Left renal pelvis (tissue), 4 donors: ENCODE data around the gene CUTA. TPM values are rescaled to one million over a fixed set of nuclear protein-coding genes. Genes with fewer than 3 reads are reported as not detected.
"Not testable (repeated sequence)": the region's sequence is repeated elsewhere in the genome, so short reads cannot be mapped to it uniquely, and the experiment has no call there.

Source experiments
- DNase-seq, 4 donors: peaks; one replicate each; pipeline ENCODE4 v3.0.0-alpha.2; 2013; ENCODE audit warnings: low read depth in 4 of 4, low spot score in 3 of 4
- polyA plus RNA-seq, 4 donors: library from polyadenylated mRNA; unstranded; fragments of 120-200 nt; gene quantifications; one replicate each; pipeline ENCODE4 v1.2.1, GENCODE V29; 2013; ENCODE audit not compliant: insufficient read length in 4 of 4

Gene CUTA
- polyA plus RNA-seq, 4 donors: 150 to 250 (median 226) TPM

- no peak for DNase-seq
Observed at GRCh38 chr6:33410711-33411631, 6.9 kb downstream of the CUTA start, which contains the start of gene PHF1. Gene PHF1, plus strand, starts transcription at chr6:33411014. Its CDS starts 1,250 bp downstream, at chr6:33412264.

- DNase-seq: peak; percentile 90 to 94 (median 93)
Observed at GRCh38 chr6:33410050-33410710, 7.7 kb downstream of the CUTA start.

GRCh38 chr6:33407132-33407718, 10.7 kb downstream of the CUTA start:
- DNase-seq: no peak

GRCh38 chr6:33406126-33406525, 11.8 kb downstream of the CUTA start:
- no peak for DNase-seq

GRCh38 chr6:33405386-33405940, 12.4 kb downstream of the CUTA start:
- no peak for DNase-seq

GRCh38 chr6:33404884-33405283, 13.0 kb downstream of the CUTA start:
- DNase-seq: no peak

- not testable (repeated sequence) for DNase-seq
Observed at GRCh38 chr6:33399881-33400280, 18.0 kb downstream of the CUTA start.

- not testable (repeated sequence) for DNase-seq
Observed at GRCh38 chr6:33398601-33399000, 19.3 kb downstream of the CUTA start.

- DNase-seq: no peak
Observed at GRCh38 chr6:33397541-33397940, 20.4 kb downstream of the CUTA start.

GRCh38 chr6:33392979-33393378, 24.9 kb downstream of the CUTA start:
- no peak for DNase-seq

GRCh38 chr6:33392595-33392948, 25.3 kb downstream of the CUTA start:
- no peak for DNase-seq

GRCh38 chr6:33391922-33392594, 25.8 kb downstream of the CUTA start:
- DNase-seq: no peak

- peak; percentile 96 to 99 (median 99) for DNase-seq
Observed at GRCh38 chr6:33391278-33391921, 26.5 kb downstream of the CUTA start, which contains the start of gene KIFC1. Gene KIFC1, plus strand, starts transcription at chr6:33391823. Its CDS starts 163 bp downstream, at chr6:33391986.

- DNase-seq: no peak
Observed at GRCh38 chr6:33390767-33391277, 27.1 kb downstream of the CUTA start.

- DNase-seq: no peak
Observed at GRCh38 chr6:33390173-33390572, 27.7 kb downstream of the CUTA start.

- no peak for DNase-seq
Observed at GRCh38 chr6:33384581-33385020, 33.3 kb downstream of the CUTA start.

GRCh38 chr6:33383427-33384185, 34.3 kb downstream of the CUTA start:
- DNase-seq: no peak

GRCh38 chr6:33380272-33380981, 37.5 kb downstream of the CUTA start:
- DNase-seq: no peak
